Type B pancreatic cell (in vitro differentiated cells): ENCODE data around the gene OR10S1. TPM values are rescaled to one million over a fixed set of nuclear protein-coding genes. Genes with fewer than 3 reads are reported as not detected.
"Not testable (repeated sequence)": the region's sequence is repeated elsewhere in the genome, so short reads cannot be mapped to it uniquely, and the experiment has no call there.

Source experiments
- DNase-seq: peaks from one replicate; pipeline ENCODE4 v3.0.0; 2021; ENCODE audit warnings: mixed read lengths; ENCODE audit not compliant: unreplicated experiment; ENCODE audit errors: extremely low spot score
- H3K27ac Mint-ChIP-seq: 2 replicates; pipeline ENCODE4 v1.8.0; 2021; ENCODE audit warnings: mild to moderate bottlenecking, mixed read lengths
- H3K27me3 Mint-ChIP-seq: 2 replicates; pipeline ENCODE4 v1.8.0; 2021; ENCODE audit warnings: mixed read lengths
- H3K36me3 Mint-ChIP-seq: 2 replicates; pipeline ENCODE4 v1.8.0; 2021; ENCODE audit warnings: mixed read lengths
- H3K4me1 Mint-ChIP-seq: one replicate; pipeline ENCODE4 v1.8.0; 2021; ENCODE audit warnings: mixed read lengths; ENCODE audit not compliant: unreplicated experiment
- H3K4me3 Mint-ChIP-seq: 2 replicates; pipeline ENCODE4 v1.8.0; 2021; ENCODE audit warnings: mild to moderate bottlenecking, mixed read lengths
- H3K9me3 Mint-ChIP-seq: 2 replicates; pipeline ENCODE4 v1.8.0; 2021; ENCODE audit warnings: mixed read lengths
- long read RNA-seq: library from polyadenylated mRNA; unstranded; transcript quantifications from one replicate; pipeline ENCODE4 v2.0.0, GENCODE V29; 2020
- total RNA-seq: library from RNA; stranded (reverse); gene quantifications from 2 replicates; pipeline ENCODE4 v1.2.1, GENCODE V29; 2021; ENCODE audit warnings: low replicate concordance
- TF ChIP-seq, protein P1 (sequence below): fragments of 200-600 bp; sonication (generic); conservative IDR thresholded peaks from 2 replicates; pipeline ENCODE4 v1.5.0; 2021; ENCODE audit warnings: antibody characterized with exemption, mild to moderate bottlenecking

OR10S1 gene, protein sequence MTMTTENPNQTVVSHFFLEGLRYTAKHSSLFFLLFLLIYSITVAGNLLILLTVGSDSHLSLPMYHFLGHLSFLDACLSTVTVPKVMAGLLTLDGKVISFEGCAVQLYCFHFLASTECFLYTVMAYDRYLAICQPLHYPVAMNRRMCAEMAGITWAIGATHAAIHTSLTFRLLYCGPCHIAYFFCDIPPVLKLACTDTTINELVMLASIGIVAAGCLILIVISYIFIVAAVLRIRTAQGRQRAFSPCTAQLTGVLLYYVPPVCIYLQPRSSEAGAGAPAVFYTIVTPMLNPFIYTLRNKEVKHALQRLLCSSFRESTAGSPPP
- total RNA-seq, result not detected in 2 replicates
- long read RNA-seq, result 0 reads

DNA sequence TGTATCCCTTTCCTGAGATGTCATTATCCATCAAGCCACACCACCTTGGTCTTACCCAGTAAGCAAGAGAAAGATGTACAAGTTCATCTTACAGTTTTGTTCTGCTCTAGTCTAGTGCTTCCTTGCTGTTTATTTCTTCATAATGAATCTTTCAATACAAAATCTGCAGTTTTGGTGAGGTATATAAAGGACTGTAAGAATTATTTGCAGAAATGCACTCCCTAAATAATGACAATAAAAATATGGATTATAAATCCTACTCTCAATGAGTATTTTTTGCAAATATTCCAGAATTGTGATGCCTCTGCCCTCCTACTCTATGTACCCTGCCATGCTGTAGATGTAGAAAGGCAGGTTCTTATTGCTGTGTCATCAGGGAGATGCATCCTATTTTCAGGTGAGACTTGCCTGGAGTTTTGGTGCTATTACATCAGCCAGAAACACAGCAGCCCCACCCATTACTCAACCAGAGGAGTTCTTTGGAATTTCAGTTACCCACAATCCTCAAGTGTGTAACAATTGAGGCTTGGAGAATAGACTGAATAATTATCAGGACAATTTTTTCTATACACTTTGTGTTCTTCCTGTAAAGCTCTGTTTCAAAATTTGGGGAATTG is at the start of gene OR10S1:
Gene OR10S1 (minus strand): TSS at position 51 of the 617 bp plus-strand sequence. CDS start 117 bp downstream, outside the sequence.
- no peaks in the 10 kb centered on the region for H3K9me3 Mint-ChIP-seq

DNA sequence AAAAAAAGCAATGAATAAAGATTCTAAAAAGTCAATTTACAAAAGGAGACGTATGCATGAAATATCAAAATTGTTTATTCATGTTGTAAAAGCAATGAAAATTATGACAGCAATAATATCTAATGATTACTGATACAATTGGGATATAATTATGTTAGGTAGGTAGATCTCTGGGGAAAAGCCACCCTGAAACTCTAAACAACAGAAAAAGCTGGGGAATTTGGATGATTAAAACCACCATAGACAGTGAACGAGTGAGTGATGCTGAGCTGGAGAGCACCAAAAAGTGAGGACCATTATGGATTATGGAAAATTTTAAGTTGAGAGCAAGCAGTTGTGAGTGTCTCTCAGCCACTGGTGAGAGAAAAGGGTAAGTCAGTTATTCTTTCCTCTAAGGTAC is 48.9 kb upstream of the OR10S1 start, which contains the start of gene OR10G8:
Gene OR10G8 (plus strand): TSS at position 301 of the 400 bp plus-strand sequence. CDS start 2,825 bp downstream, outside the sequence.
- peaks cover 3% of the 10 kb centered on the region for H3K27me3 Mint-ChIP-seq
- no peak for DNase-seq
- H3K4me3 Mint-ChIP-seq, result no peak within 1 kb of the TSS
- H3K4me1 Mint-ChIP-seq, result no peaks in the 10 kb centered on the region
- TF ChIP-seq, protein P1, sequence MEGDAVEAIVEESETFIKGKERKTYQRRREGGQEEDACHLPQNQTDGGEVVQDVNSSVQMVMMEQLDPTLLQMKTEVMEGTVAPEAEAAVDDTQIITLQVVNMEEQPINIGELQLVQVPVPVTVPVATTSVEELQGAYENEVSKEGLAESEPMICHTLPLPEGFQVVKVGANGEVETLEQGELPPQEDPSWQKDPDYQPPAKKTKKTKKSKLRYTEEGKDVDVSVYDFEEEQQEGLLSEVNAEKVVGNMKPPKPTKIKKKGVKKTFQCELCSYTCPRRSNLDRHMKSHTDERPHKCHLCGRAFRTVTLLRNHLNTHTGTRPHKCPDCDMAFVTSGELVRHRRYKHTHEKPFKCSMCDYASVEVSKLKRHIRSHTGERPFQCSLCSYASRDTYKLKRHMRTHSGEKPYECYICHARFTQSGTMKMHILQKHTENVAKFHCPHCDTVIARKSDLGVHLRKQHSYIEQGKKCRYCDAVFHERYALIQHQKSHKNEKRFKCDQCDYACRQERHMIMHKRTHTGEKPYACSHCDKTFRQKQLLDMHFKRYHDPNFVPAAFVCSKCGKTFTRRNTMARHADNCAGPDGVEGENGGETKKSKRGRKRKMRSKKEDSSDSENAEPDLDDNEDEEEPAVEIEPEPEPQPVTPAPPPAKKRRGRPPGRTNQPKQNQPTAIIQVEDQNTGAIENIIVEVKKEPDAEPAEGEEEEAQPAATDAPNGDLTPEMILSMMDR, result no peak
- no peak within 1 kb of the TSS for H3K27ac Mint-ChIP-seq
- H3K9me3 Mint-ChIP-seq, result no peaks in the 10 kb centered on the region
- H3K36me3 Mint-ChIP-seq, result no peaks in the 10 kb centered on the region

More for the DNA sequence above, at the start of gene OR10S1:
- Mint-ChIP-seq H3K27ac (peak within 1 kb of the TSS; percentile 57), H3K27me3 (peaks cover 3% of the 10 kb centered on the region), H3K4me3 (no peak within 1 kb of the TSS), H3K36me3 (no peaks in the 10 kb centered on the region), H3K4me1 (no peaks in the 10 kb centered on the region)
- TF ChIP-seq, protein P1, result no peak
- DNase-seq, result no peak

DNA sequence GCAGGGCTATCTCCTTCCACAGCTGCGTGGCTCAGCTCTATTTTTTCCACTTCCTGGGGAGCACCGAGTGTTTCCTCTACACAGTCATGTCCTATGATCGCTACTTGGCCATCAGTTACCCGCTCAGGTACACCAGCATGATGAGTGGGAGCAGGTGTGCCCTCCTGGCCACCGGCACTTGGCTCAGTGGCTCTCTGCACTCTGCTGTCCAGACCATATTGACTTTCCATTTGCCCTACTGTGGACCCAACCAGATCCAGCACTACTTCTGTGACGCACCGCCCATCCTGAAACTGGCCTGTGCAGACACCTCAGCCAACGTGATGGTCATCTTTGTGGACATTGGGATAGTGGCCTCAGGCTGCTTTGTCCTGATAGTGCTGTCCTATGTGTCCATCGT is 38.3 kb upstream of the OR10S1 start:
- not testable (repeated sequence) for H3K9me3 Mint-ChIP-seq, H3K27me3 Mint-ChIP-seq, H3K36me3 Mint-ChIP-seq, H3K4me3 Mint-ChIP-seq, H3K27ac Mint-ChIP-seq, DNase-seq, H3K4me1 Mint-ChIP-seq

DNA sequence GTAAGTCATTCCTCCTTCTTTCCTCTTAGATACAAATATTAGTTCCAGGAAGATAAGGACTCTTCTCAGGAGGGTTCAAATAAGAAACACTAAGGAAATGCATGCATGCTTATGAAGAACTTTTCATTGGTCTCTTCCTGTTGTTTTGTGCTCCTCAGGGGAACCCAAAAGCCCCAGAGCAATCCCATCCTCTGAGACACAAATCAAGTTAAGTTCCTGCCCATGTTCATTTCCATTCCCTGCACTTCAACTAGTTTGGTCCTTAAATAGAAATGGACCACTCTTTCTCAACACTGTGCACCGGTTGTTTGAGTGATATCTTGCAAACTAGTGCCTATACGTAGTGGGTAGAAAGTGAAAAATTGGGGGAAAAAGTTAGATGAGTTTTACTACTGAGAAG is 35.1 kb upstream of the OR10S1 start, which contains the start of gene OR10G4:
Gene OR10G4 (plus strand): TSS at position 301 of the 400 bp plus-strand sequence. CDS start 2,578 bp downstream, outside the sequence.
- no peaks in the 10 kb centered on the region for H3K9me3 Mint-ChIP-seq
- TF ChIP-seq, protein P1, result no peak
- no peak within 1 kb of the TSS for H3K4me3 Mint-ChIP-seq
- no peaks in the 10 kb centered on the region for H3K4me1 Mint-ChIP-seq
- no peaks in the 10 kb centered on the region for H3K27me3 Mint-ChIP-seq
- H3K36me3 Mint-ChIP-seq, result no peaks in the 10 kb centered on the region
- DNase-seq, result no peak
- H3K27ac Mint-ChIP-seq, result no peak within 1 kb of the TSS

DNA sequence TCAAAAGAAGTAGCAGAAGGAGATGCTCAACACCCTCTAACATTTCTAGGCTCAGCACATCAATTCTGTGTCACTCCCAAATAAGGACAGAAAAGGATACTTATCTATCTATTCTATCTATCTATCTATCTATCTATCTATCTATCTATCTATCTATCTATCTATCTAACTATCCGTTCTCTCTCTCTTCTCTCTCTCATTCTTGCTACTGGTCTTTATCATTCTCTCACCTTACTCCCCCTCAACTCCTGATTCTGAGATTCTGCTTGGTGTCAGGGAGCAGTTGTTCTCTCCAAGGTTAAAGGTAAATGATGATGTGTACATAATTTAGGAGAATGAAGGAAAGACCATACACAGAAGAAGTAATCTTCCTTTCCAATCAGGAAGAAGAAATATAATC is 17.5 kb upstream of the OR10S1 start, which contains the start of gene OR10G6:
Gene OR10G6 (minus strand): TSS at position 43 of the 400 bp plus-strand sequence. CDS start 0 bp downstream, at position 43.
- TF ChIP-seq, protein P1, result no peak
- no peak for DNase-seq
- no peaks in the 10 kb centered on the region for H3K27me3 Mint-ChIP-seq
- no peaks in the 10 kb centered on the region for H3K4me1 Mint-ChIP-seq
- H3K4me3 Mint-ChIP-seq, result no peak within 1 kb of the TSS
- H3K27ac Mint-ChIP-seq, result no peak within 1 kb of the TSS
- no peaks in the 10 kb centered on the region for H3K9me3 Mint-ChIP-seq
- H3K36me3 Mint-ChIP-seq, result no peaks in the 10 kb centered on the region

DNA sequence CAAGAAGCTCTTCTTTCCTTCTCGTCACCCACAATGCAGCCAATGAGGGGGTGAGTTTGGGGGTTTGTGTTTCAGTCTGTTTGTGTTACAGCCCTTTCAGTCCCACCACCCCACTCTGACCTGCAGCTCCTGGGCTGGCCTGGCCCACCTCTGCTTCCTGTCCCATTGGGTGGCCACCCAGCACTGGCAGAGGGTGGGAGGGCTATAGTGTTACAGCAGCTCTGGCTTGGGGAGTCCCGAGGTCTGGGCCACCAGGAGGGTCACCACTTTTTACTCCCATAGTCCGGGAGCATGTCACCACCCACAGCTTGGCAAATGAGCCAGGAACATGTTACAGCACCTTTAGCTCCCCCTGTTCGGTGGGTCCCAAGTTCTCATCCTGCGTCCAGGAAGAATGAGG is 1.7 kb upstream of the OR10S1 start:
- no peak overlapping the region for H3K4me3 Mint-ChIP-seq
- no peak for DNase-seq
- no peak overlapping the region for H3K27ac Mint-ChIP-seq
- no peaks in the 10 kb centered on the region for H3K4me1 Mint-ChIP-seq
- no peaks in the 10 kb centered on the region for H3K36me3 Mint-ChIP-seq
- TF ChIP-seq, protein P1, result no peak
- no peaks in the 10 kb centered on the region for H3K9me3 Mint-ChIP-seq
- H3K27me3 Mint-ChIP-seq, result peaks cover 3% of the 10 kb centered on the region
